Neutrophil (primary cell): Measurements from ENCODE around the gene SLC6A11.

ENCODE experiments used
- H3K27ac ChIP-seq: fragments of 200-600 bp; sonication (generic); 2 replicates; pipeline ENCODE4 v1.5.1; 2016; ENCODE audit warnings: mild to moderate bottlenecking, moderate library complexity
- H3K27me3 ChIP-seq: fragments of 200-600 bp; sonication (generic); 2 replicates; pipeline ENCODE4 v1.6.0; 2016; ENCODE audit warnings: mild to moderate bottlenecking
- H3K36me3 ChIP-seq: fragments of 200-600 bp; sonication (generic); 2 replicates; pipeline ENCODE4 v1.5.1; 2017
- H3K4me1 ChIP-seq, 2 experiments: fragments of 200-600 bp in 1 of 2; sonication (generic) in 1 of 2; 1 replicate in 1 of 2; 2 replicates in 1 of 2; pipeline versions ENCODE4 v1.5.1 to v1.6.1; 2013 to 2016; ENCODE audit warnings: low read depth in 1 of 2, low read length in 1 of 2, mild to moderate bottlenecking in 1 of 2, moderate library complexity in 1 of 2; ENCODE audit not compliant: control insufficient read depth in 1 of 2, insufficient read depth in 1 of 2
- H3K4me3 ChIP-seq, 2 experiments: fragments of 200-600 bp in 1 of 2; sonication (generic) in 1 of 2; 1 replicate in 1 of 2; 2 replicates in 1 of 2; pipeline ENCODE4 v1.5.1; 2013 to 2016; ENCODE audit warnings: low read depth in 1 of 2, low read length in 1 of 2, mild to moderate bottlenecking in 1 of 2, moderate library complexity in 1 of 2
- H3K9me3 ChIP-seq: fragments of 200-600 bp; sonication (generic); 2 replicates; pipeline ENCODE4 v1.5.1; 2016
- TF ChIP-seq, protein P1 (sequence below): fragments of 200-600 bp; sonication (generic); IDR thresholded peaks from 2 replicates; pipeline ENCODE4 v1.5.1; 2016; ENCODE audit warnings: antibody characterized with exemption

SLC6A11 gene

GRCh38 chr3:10935846-10936631 lies 120.0 kb downstream of the SLC6A11 start:
- Histone ChIP-seq H3K27ac (no peak overlapping the region), H3K4me3 (no peak overlapping the region), H3K9me3 (no peaks in the 10 kb centered on the region), H3K36me3 (no peaks in the 10 kb centered on the region), H3K4me1 (no peaks in the 10 kb centered on the region), H3K27me3 (no peaks in the 10 kb centered on the region)
- TF ChIP-seq, protein P1, sequence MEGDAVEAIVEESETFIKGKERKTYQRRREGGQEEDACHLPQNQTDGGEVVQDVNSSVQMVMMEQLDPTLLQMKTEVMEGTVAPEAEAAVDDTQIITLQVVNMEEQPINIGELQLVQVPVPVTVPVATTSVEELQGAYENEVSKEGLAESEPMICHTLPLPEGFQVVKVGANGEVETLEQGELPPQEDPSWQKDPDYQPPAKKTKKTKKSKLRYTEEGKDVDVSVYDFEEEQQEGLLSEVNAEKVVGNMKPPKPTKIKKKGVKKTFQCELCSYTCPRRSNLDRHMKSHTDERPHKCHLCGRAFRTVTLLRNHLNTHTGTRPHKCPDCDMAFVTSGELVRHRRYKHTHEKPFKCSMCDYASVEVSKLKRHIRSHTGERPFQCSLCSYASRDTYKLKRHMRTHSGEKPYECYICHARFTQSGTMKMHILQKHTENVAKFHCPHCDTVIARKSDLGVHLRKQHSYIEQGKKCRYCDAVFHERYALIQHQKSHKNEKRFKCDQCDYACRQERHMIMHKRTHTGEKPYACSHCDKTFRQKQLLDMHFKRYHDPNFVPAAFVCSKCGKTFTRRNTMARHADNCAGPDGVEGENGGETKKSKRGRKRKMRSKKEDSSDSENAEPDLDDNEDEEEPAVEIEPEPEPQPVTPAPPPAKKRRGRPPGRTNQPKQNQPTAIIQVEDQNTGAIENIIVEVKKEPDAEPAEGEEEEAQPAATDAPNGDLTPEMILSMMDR, result no peak

DNA sequence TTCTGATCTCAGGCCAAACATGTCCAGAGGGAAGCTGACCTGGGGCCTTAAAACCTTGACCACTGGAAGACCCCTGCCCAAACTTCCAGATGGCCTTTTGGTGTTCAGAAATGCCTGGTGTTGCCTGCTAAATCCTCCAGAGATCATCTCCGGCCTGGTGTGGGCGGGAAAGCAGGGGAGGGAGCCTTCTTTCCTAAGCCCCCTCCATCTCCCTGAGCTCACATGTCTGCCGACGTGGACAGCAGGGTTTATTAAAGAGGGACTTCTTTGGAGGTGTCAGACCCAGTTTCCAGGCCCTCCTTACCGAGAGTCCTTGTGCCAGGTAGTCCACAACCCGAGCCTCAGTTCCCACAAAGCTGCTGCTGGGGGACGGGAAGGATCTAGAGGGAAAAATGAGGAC lies 120.7 kb downstream of the SLC6A11 start:
- Histone ChIP-seq H3K9me3 (no peaks in the 10 kb centered on the region), H3K4me3 (no peak overlapping the region), H3K27me3 (no peaks in the 10 kb centered on the region), H3K36me3 (no peaks in the 10 kb centered on the region), H3K27ac (no peak overlapping the region), H3K4me1 (no peaks in the 10 kb centered on the region)
- TF ChIP-seq, protein P1, result no peak

DNA sequence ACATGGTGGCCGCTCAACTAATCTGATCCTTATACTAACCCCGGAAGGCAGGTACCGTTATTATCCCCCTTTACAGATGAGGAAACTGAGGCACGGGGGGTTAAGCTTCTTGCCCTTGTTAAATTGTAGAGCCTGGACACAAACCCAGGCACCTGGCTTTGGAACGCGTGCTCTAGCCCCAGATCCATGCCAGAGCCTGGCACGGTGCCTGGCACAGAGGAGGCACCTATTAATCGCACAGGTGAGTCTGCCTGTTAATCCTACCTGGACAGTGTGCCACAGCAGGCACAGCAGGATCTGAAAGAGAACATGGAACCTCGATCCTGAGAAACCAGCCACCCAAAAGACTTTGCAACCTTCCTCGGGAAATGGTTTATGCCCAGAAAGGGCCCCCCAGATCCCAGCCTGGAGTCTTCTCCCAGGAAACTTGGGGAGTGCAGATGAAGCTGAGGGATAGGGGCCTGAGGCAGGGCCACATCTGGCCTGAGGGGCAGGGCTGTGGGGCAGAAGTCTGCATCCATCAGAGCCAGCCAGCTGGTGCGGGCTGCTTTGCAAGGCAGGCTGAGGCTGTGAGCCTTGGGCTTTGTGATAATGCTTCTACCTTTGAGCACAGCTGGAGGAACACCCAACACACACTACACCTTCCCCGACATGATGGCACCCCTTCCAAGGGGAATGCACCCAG lies 121.3 kb downstream of the SLC6A11 start:
- Histone ChIP-seq H3K27ac (no peak overlapping the region), H3K36me3 (no peaks in the 10 kb centered on the region), H3K9me3 (no peaks in the 10 kb centered on the region), H3K27me3 (no peaks in the 10 kb centered on the region), H3K4me3 (no peak overlapping the region), H3K4me1 (no peaks in the 10 kb centered on the region)
- TF ChIP-seq, protein P1, result no peak

GRCh38 chr3:10939556-10939955 lies 123.5 kb downstream of the SLC6A11 start:
- no peaks in the 10 kb centered on the region for H3K36me3 ChIP-seq
- H3K4me3 ChIP-seq, result no peak overlapping the region
- H3K4me1 ChIP-seq, result no peaks in the 10 kb centered on the region
- TF ChIP-seq, protein P1, result no peak
- no peaks in the 10 kb centered on the region for H3K27me3 ChIP-seq
- H3K27ac ChIP-seq, result no peak overlapping the region
- no peaks in the 10 kb centered on the region for H3K9me3 ChIP-seq

DNA sequence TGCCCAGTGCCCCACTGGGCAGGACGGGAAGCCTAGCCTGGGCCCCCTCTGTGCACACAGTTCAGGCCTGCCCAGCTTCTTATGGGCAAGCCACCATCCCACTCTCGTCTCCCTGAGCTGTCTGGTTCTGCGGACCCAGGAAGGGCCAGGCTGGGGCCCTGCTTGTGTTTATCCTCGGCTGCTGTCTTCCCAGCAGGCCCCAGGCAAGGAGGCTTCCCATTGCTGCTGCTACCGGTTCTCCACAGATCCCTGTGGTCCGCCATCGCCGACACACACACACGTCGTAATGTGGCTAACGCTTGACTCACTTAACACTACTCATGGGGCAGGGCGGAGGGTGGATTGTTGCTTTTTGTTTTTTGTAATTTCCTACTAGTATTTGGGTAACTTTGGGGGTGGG lies 124.1 kb downstream of the SLC6A11 start:
- no peak overlapping the region for H3K27ac ChIP-seq
- no peak overlapping the region for H3K4me3 ChIP-seq
- no peaks in the 10 kb centered on the region for H3K27me3 ChIP-seq
- TF ChIP-seq, protein P1, result no peak
- H3K9me3 ChIP-seq, result no peaks in the 10 kb centered on the region
- no peaks in the 10 kb centered on the region for H3K36me3 ChIP-seq
- H3K4me1 ChIP-seq, result no peaks in the 10 kb centered on the region
